ENCODE results near the gene SLC8A2.
"Not testable (repeated sequence)": the region's sequence is repeated elsewhere in the genome, so short reads cannot be mapped to it uniquely, and the experiment has no call there.

SLC8A2 gene

DNA sequence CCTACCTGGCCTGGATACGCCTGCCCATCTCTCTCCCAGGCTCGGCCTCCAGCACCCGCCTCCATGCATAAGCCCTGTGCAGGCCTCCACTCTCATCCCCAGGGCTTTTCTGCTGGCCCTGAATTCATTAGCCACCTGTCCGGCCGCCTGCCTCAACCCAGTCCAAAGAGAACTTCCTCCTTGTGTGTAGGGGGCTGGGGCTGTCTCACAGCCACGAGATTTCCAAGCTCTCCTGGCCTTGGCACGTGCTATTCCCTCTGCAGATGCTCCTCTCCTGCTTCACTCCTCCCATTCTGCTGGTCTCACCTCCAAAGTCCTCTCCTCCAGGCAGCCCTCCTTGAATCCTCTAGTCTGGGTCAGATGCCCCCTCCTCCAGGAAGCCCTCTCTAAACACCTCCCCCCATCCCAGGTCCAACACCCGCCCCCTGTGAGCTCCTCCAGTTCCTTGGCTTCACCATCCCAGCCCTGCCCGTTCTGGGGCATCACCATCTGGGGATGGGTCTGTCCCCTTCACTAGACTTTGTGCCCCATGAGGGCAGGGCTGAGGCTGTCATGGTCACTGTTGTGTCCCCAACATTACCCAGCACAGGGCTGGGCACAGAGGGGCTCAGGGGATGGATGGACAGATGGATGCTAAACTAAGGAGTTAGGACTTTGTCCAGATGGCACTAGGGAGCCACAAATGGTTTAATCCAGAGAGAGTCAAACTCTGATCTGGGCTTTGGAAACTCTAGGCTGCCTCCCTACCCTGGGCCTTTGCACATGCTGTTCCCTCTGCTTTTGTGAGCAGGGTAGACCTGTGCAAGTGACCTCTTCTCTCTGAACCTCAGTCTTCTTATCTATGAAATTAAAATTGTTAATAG lies 67.1 kb downstream of the SLC8A2 start:
- no peak for DNase-seq

DNA sequence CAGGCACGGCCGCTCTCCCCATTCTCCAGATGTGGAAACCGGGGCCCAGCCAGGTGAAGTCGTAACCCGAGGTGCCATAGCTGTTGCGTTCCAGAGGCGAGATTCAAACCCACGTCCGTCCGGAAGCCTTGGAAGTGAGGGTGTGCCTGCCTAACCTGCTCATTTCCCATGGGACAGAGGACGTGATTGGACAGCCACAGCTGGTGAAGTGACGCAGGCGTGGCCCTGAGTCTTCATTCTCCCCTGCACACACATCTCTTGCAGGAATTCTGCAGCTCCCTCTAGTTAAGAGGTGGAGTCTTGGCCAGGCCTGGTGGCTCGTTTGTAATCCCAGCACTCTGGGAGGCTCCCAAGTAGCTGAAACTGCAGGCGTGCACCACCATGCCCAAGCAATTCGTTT lies 69.2 kb downstream of the SLC8A2 start:
- no peak for DNase-seq

DNA sequence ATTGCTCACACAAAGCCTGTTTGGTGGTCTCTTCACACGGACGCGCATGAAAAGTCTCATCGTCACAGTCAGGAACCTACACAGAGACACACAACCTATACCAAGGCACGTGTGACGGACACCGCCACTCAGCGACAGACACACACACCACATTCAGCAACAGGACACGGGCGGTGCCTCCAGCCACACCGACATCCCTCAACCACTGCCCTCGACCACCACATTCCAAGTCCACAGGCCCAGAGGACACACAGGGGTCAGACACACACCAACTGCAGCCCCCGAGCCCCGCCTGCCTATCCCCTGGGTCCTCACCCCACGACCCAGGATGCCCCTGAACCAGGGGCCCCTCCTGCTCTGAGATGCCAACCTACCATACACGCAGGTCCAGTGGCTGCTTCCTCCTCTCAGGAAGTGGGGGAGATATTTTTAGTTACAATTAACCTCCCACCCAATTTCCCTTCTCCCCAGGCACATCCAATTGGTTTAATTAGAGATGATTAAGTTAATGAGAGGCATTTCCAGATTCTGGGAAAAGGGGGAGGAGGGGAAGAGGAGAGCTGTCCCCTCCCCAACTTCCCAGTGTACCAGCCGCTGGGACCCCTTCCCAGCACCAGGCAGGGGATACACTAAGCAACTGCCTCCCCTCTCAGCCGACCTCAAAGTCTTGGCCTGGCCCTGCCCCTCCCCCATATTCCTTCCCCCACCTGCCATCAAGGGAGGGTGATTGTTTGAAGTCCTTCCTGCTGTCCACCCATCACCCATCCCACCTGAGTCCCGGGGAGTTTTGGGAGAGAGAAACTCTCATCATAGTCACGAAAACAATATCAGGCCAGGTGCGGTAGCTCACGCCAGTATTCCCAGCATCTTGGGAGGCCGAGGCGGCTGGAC lies 72.7 kb downstream of the SLC8A2 start:
- DNase-seq, result no peak

DNA sequence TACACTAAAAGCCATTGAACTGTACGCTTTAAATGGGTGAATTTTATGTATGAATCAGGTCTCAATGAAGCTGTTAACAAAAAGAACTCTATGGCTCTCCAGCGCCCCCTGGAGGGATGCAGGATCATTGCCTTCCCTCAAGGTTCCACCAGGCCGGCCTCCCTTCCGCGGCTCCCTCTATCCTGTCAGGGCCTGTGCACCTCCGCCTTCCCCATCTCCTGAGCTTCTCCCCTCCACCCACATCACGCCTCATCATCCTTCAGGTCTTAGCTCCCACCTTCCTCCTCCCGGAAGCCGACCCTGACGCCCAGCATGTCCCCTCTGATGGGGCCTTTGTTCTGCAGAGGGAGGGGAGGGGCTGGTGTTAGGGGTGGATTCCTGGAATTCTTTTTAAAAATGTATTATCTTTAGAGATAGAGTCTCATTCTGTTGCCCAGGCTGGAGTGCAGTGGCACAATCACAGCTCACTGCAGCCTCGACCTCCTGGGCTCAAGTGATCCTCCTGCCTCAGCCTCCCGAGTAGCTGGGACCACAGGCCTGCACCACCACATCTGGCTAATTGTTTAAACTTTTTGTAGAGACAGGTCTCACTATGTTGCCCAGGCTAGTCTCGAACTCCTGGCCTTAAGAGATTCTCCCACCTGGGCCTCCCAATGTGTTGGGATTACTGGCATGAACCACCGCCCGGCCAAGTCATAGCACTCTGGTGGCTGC lies 80.0 kb downstream of the SLC8A2 start:
- DNase-seq, result peak; percentile 71

DNA sequence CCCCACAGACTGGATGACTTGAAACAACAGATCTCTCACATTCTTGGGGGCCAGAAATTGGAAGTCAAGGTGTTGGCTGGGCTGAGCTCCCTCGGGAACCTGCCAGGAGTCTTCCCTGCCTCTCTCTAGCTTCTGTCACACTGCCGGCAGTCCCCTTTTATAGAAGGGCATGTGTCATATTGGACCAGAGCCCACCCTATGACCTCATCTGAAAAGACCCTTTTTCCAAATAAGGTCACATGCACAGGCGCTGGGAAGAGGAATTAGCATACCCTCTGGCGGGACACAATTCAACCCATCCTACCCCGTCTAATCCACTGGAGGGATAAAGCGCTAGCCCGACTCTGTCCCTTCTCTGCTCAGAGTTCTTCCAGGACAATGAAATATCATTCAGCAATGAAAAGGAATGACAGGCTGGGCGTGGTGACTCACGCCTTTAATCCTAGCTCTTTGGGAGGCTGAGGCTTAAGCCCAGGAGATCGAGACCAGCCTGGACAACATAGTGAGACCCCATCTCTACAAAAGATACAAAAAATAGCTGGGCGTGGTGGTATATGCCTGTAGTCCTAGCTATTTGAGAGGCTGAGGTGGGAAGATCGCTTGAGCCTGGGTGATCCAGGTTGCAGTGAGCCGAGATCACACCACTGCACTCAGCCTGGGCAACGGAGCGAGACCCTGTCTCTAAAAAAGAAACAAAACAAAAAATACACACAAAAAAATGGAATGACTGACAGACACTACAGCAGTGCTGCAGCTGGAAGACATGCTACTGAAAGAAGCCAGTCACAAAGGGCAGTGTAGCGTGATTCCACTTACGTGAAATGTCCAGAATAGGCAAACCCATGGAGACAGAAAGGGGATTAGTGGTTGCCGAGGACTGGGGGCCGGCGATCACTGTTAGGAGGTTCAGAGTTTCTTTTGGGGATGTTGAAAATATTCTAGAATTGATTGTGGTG lies 80.9 kb downstream of the SLC8A2 start:
- DNase-seq, result no peak

DNA sequence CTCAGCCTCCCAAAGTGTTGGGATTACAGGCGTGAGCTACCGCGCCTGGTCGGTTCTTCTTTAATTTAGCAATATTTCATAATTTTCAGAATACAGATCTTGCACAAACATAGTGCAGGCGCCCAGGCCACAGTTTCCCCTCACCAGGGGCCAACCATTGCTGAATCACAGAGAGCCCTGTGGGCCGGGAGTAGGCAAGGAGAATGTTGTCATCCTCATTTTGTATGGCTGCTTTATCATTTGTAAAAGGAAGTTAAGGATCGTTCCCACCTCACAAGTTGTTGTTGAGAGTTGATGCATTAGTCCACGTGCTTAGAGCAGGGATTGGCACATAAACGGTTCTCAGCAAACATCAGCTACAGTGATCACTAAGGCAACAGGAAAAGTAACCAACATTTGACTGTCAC lies 82.5 kb downstream of the SLC8A2 start:
- no peak for DNase-seq

DNA sequence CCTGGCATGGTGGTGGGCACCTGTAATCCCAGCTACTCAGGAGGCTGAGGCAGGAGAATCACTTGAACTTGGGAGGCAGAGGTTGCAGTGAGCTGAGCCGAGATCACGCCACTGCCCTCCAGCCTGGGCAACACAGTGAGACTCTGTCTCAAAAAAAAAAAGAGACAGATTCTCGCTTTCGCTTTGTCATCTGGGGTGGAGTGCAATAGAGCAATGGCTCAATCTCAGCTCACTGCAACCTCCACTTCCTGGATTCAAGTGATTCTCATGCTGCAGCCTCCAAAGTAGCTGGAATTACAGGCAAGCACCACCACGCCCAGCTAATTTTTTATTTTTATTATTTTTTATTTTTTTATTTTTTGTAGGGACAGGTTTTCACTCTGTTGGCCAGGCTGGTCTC lies 83.0 kb downstream of the SLC8A2 start:
- DNase-seq, result not testable (repeated sequence)

DNA sequence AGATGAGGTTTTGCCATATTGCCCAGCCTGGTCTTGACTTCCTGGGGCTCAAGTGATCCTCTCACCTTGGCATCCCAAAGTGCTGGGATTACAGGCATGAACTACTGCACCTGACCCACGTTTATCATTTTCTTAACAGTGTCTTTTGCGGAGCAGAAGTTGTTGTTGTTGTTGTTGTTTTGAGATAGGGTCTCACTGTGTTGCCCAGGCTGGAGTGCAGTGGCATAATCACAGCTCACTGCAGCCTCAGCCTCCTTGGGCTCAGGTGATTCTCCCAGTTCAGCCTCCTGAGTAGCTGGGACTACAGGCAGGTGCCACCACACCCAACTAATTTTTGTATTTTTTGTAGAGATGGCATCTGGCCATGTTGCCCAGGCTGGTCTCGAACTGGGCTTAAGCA lies 84.1 kb downstream of the SLC8A2 start:
- not testable (repeated sequence) for DNase-seq

DNA sequence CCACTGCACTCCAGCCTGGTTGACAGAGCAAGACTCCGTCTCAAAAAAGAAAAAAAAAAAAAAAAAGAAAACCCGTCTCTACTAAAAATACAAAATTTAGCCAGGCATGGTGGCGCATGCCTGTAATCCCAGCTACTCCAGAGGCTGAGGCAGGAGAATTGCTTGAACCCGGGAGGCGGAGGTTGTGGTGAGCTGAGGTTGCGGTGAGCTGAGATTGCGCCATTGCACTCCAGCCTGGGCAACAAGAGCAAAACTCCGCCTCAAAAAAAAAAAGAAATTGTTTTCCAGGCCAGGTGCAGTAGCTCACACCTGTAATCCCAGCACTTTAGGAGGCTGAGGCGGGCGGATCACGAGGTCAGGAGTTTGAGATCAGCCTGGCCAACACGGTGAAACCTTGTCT lies 85.1 kb downstream of the SLC8A2 start:
- DNase-seq, result not testable (repeated sequence)

DNA sequence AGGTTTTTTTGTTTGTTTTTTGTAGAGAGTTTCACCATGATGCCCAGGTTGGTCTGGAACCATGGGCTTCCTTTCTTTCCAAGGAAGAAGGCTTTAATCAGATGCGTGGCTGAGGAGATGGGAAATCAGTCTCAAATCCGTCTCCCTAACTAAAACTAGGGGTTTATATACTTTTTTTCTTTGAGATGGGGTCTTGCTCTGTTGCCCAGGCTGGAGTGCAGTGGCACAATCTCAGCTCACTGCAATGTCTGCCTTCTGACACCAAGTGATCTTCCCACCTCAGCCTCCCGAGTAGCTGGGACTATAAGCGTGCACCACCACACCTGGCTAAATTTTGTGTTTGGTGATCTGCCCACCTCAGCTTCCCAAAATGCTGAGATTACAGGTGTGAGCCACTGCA lies 87.2 kb downstream of the SLC8A2 start:
- not testable (repeated sequence) for DNase-seq

DNA sequence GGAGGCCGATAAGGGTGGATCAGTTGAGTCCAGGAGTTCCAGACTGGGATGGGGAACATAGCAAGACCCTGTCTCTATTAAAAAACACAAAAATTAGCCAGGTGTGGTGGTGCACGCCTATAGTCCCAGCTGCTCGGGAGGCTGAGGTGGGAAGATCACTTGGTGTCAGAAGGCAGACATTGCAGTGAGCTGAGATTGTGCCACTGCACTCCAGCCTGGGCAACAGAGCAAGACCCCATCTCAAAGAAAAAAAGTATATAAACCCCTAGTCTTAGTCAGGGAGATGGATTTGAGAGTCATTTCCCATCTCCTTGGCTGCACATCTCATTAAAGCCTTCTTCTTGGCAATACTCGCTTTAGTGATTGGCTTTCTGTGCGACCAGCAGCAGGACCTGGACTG lies 87.8 kb downstream of the SLC8A2 start:
- DNase-seq, result not testable (repeated sequence)

DNA sequence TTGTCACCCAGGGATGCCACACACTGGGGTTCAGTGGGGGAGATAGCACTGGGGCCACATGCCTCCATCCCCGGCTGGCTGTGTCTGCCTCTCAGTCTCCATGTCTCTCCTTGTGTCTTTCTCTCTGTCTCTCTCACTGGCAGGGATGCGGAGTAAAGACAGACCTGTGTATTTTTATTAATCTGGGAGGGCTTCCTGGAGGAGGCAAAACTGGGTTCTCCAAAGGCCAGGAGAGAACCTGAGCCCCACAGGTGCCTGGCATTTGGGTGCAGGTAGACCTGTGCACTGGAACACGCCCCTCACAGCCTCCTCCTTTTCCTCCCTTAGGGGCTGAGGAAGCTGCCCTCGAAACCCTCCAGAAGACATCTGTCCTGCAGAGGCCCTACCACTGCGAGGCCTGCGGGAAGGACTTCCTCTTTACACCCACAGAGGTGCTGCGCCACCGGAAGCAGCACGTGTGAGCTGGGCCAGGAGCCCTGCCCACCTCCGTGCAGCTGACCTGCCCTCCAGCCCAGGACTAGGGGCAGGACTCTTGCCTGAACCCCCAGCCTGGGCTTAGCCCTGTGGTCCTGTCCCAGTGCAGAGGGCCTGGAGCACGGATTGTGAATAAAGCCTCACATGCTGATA lies 89.9 kb downstream of the SLC8A2 start:
- DNase-seq, result no peak

DNA sequence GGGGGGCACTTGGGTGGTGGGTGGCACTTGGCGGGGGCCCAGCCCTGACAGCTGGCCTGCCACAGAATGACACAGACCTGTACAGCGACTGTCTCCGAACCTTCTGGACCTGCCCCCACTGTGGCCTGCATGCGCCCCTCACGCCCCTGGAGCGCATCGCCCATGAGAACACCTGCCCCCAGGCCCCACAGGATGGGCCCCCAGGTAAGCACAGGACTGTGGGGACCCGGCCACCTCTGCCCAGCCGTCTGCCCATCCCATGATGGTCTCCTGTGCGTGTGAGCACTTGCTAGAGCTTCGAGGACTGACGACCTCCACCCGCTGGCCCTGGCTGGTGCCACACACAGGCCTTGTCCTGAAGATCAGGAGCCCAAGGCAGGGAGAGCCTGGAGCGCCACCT lies 90.6 kb downstream of the SLC8A2 start:
- no peak for DNase-seq

DNA sequence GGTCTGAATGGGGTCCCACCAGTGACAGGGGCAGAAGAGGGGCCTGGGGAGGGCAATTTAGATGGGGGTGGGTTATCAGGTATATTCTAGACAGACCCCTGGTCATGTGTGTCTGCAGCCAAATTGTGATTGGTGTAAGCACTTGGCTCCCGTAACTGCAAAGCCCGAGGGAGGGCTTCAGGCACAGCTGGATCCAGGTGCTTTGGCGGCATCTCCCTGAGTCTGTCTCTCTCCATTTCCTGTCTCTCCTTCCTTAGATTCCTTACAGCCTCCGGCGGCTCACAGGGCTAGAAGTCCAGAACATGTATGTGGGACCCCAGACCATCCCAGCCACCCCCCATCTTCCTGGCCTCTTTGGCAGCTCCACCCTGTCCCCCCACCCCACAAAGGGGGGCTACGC lies 91.1 kb downstream of the SLC8A2 start:
- no peak for DNase-seq

DNA sequence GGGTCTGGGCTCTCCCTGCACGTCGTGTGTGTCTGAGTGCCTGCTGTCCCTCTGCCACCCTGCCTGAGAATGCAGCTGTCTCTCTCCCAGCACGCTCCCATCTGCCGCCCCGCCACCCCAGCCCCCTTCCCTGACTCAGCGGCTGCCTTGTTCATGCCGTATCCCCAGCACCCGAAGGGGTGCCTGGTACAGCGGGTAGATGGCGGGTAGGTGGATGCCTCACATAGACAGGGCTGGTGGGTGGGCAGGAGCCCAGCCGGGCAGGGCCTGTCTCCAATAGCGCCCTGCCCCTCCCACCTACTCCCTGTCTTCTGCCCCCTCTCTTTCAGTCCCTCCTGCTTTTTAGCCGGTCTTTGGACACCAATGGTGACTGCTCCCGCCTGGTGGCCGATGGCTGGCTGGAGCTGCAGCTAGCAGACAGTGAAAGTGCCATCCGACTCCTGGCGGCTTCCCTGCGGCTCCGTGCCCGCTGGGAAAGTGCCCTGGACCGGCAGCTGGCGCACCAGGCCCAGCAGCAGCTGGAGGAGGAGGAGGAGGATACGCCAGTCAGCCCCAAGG lies 92.2 kb downstream of the SLC8A2 start:
- DNase-seq, result no peak

DNA sequence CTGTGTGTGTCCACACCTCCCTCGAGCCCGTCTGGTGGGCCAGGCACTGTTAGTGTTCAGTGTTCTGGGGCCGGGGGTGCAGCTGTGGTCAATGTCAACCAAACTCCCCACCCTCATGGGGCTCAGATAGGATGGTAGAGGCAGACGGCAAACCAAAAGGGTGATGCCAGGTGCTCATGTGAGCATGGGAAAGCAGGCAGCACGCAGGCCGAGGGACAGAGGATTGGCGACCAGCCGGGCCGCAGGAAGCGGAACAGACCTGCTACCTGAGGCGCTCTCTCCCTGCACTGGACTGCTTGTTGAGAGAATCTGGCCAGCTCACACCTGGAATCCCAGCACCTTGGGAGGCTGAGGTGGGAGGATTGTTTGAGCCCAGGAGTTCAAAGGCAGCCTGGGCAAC lies 93.4 kb downstream of the SLC8A2 start:
- no peak for DNase-seq
